ENCODE results near the gene KRTAP3-2.

DNA sequence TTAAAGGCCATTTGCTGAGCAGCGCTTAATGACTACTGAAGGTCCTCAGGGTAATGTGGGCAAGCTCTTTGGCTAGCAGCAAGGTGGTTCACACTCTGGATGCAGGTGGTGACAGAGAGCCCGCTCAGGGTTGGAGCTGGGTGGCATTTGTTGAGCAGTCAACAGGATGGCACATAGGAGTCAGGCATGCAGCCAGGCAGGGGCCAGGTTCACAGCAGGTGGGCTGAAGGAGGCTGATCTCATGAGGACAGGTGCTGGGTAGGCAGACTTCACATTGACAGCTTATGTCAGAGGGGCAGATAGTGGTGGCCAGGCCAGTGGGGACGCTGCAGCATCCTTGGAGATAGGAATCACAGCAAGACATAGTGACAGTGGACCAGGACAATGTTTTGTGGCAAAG, 4.7 kb upstream of the KRTAP3-2 start:
- no peak for TF ChIP-seq POLR2A (IDR thresholded peaks at IDR 0.05)
- no peak for TF ChIP-seq CTCF (IDR thresholded peaks at IDR 0.05)

All from vagina (tissue), 2 donors.